HepG2 (cell line): Measurements from ENCODE around the gene NPHS1. TPM values are rescaled to one million over a fixed set of nuclear protein-coding genes. Genes with fewer than 3 reads are reported as not detected.
A peak's percentile ranks its signal among the peaks of the same experiment; 100 is the strongest.

ENCODE experiments used
- BHLHE40 ChIP-seq: IDR thresholded peaks from 2 replicates; pipeline ENCODE4 v1.6.1; 2011; ENCODE audit warnings: low read length, improper control_type of control experiment
- CBFB ChIP-seq: sonication (generic); formaldehyde crosslinking; IDR thresholded peaks from 2 replicates; pipeline ENCODE4 v1.4.0; 2020; ENCODE audit warnings: missing genetic modification reagents
- CREB3 ChIP-seq: sonication (generic); formaldehyde crosslinking; IDR thresholded peaks from 2 replicates; pipeline ENCODE4 v1.5.0; 2020; ENCODE audit warnings: missing genetic modification reagents
- ETV5 ChIP-seq: IDR thresholded peaks from 2 replicates; pipeline ENCODE4 v1.6.1; 2018; ENCODE audit warnings: missing biosample characterization, missing genetic modification reagents, inconsistent platforms, borderline replicate concordance
- FOSL2 ChIP-seq: sonication (generic); formaldehyde crosslinking; IDR thresholded peaks from 2 replicates; pipeline ENCODE4 v1.4.0; 2020; ENCODE audit warnings: missing genetic modification reagents
- GABPB1 ChIP-seq: IDR thresholded peaks from 2 replicates; pipeline ENCODE4 v1.6.1; 2016; ENCODE audit warnings: mild to moderate bottlenecking, missing genetic modification reagents, moderate library complexity, missing compliant biosample characterization
- JARID2 ChIP-seq: sonication (generic); formaldehyde crosslinking; IDR thresholded peaks from 2 replicates; pipeline ENCODE4 v1.8.1; 2023; ENCODE audit warnings: missing genetic modification reagents, inconsistent platforms; ENCODE audit not compliant: insufficient replicate concordance
- KDM5B ChIP-seq: sonication (generic); formaldehyde crosslinking; IDR thresholded peaks from 2 replicates; pipeline ENCODE4 v1.4.0; 2020; ENCODE audit warnings: missing genetic modification reagents, mild to moderate bottlenecking, borderline replicate concordance
- KLF13 ChIP-seq: sonication (generic); formaldehyde crosslinking; IDR thresholded peaks from 2 replicates; pipeline ENCODE4 v1.4.0; 2020; ENCODE audit warnings: mild to moderate bottlenecking, missing genetic modification reagents
- KMT2B ChIP-seq: IDR thresholded peaks from 2 replicates; pipeline ENCODE4 v1.6.1; 2016; ENCODE audit warnings: missing genetic modification reagents, missing compliant biosample characterization
- MATR3 ChIP-seq: sonication (generic); formaldehyde crosslinking; IDR thresholded peaks from 2 replicates; pipeline ENCODE4 v1.4.0; 2020; ENCODE audit warnings: missing genetic modification reagents
- MEF2D ChIP-seq: sonication (generic); formaldehyde crosslinking; IDR thresholded peaks from 2 replicates; pipeline ENCODE4 v1.5.1; 2020; ENCODE audit warnings: mild to moderate bottlenecking, missing genetic modification reagents
- MIXL1 ChIP-seq: IDR thresholded peaks from 2 replicates; pipeline ENCODE4 v1.6.1; 2016
- NFE2L1 ChIP-seq: sonication (generic); formaldehyde crosslinking; IDR thresholded peaks from 2 replicates; pipeline ENCODE4 v1.4.0; 2020; ENCODE audit warnings: missing genetic modification reagents, mild to moderate bottlenecking, borderline replicate concordance
- ONECUT2 ChIP-seq: sonication (generic); formaldehyde crosslinking; IDR thresholded peaks from 2 replicates; pipeline ENCODE4 v1.4.0; 2020; ENCODE audit warnings: missing genetic modification reagents
- PAWR ChIP-seq: sonication (generic); formaldehyde crosslinking; IDR thresholded peaks from 2 replicates; pipeline ENCODE4 v1.4.0; 2020; ENCODE audit warnings: missing genetic modification reagents, mild to moderate bottlenecking, borderline replicate concordance
- PHF21A ChIP-seq: sonication (generic); formaldehyde crosslinking; IDR thresholded peaks from 2 replicates; pipeline ENCODE4 v1.5.0; 2020; ENCODE audit warnings: mild to moderate bottlenecking, missing genetic modification reagents
- RBFOX2 ChIP-seq: fragments of 200-400 bp; formaldehyde crosslinking; IDR thresholded peaks from 2 replicates; pipeline ENCODE4 v1.6.1; 2017; ENCODE audit warnings: low read depth, mild to moderate bottlenecking, low read length
- SMYD3 ChIP-seq: sonication (generic); formaldehyde crosslinking; IDR thresholded peaks from 2 replicates; pipeline ENCODE4 v1.8.1; 2023; ENCODE audit warnings: mild to moderate bottlenecking, missing genetic modification reagents
- ZFP41 ChIP-seq: sonication (generic); formaldehyde crosslinking; IDR thresholded peaks from 2 replicates; pipeline ENCODE4 v1.4.0; 2020; ENCODE audit warnings: mild to moderate bottlenecking, missing genetic modification reagents, borderline replicate concordance
- ZMYM3 ChIP-seq: sonication (generic); formaldehyde crosslinking; IDR thresholded peaks from 2 replicates; pipeline ENCODE4 v1.5.1; 2020; ENCODE audit warnings: mild to moderate bottlenecking, missing genetic modification reagents
- ZNF34 ChIP-seq: sonication (generic); formaldehyde crosslinking; IDR thresholded peaks from 2 replicates; pipeline ENCODE4 v1.4.0; 2020; ENCODE audit warnings: mild to moderate bottlenecking, missing genetic modification reagents, borderline replicate concordance
- ZNF616 ChIP-seq: sonication (generic); formaldehyde crosslinking; IDR thresholded peaks from 2 replicates; pipeline ENCODE4 v1.5.0; 2020; ENCODE audit warnings: low read depth, mild to moderate bottlenecking, missing genetic modification reagents
- polyA plus RNA-seq, 8 experiments: library from polyadenylated mRNA; depleted of rRNA in 3 of 8; stranded (reverse) in 7 of 8; unstranded in 1 of 8; fragments of >200 nt; fragmentation: Illumina TruSeq in 4 of 8; extraction: Trizol in 4 of 8; gene quantifications; 2 replicates each; pipeline versions ENCODE4 v1.2.1 to v1.2.3, GENCODE V29; 2011 to 2016; ENCODE audit warnings: low read depth in 4 of 8, missing spikeins in 1 of 8, mixed read lengths in 1 of 8; ENCODE audit not compliant: insufficient read depth in 1 of 8
- total RNA-seq, 5 experiments: library from RNA; depleted of rRNA; stranded (reverse); fragments of >200 nt; fragmentation: Illumina TruSeq; extraction: Trizol; gene quantifications; 2 replicates each; pipeline ENCODE4 v1.2.3, GENCODE V29; 2016; ENCODE audit warnings: low read depth in 1 of 5

The NPHS1 gene
- total and polyA plus RNA-seq, 2 of the 13 experiments (the other 11 are each of a cell fraction or from before 2014, with no cell fraction given), result not detected

GRCh38 chr19:35899547-35900214 lies 47.4 kb upstream of the NPHS1 start (continued):
- 0 out of 2 replicates have a peak, but pooled peaks have one; percentile 14 for TF ChIP-seq ZMYM3 (CRISPR knock-in tag)
- TF ChIP-seq MIXL1 (CRISPR knock-in tag), result 0 out of 2 replicates have a peak, but pooled peaks have one; percentile 21
- TF ChIP-seq ZNF34 (CRISPR knock-in tag), result no peak
- TF ChIP-seq KDM5B (CRISPR knock-in tag), result 0 out of 2 replicates have a peak, but pooled peaks have one; percentile 34
- TF ChIP-seq JARID2, result no peak
- TF ChIP-seq ZNF616 (CRISPR knock-in tag), result 0 out of 2 replicates have a peak, but pooled peaks have one; percentile 14
- TF ChIP-seq RBFOX2, result peak; percentile 71
- 0 out of 2 replicates have a peak, but pooled peaks have one; percentile 18 for TF ChIP-seq FOSL2 (CRISPR knock-in tag)
- TF ChIP-seq ETV5 (CRISPR knock-in tag), result peak; percentile 32; the same call in 1 of the 2 replicates
- TF ChIP-seq PAWR (CRISPR knock-in tag), result no peak
- TF ChIP-seq GABPB1 (CRISPR knock-in tag), result peak; percentile 75
- TF ChIP-seq NFE2L1 (CRISPR knock-in tag), result no peak
- no peak for TF ChIP-seq SMYD3 (CRISPR knock-in tag)
- TF ChIP-seq ONECUT2 (CRISPR knock-in tag), result no peak
- no peak for TF ChIP-seq MATR3 (CRISPR knock-in tag)
- TF ChIP-seq ZFP41 (CRISPR knock-in tag), result no peak
- no peak for TF ChIP-seq CBFB (CRISPR knock-in tag)
- no peak for TF ChIP-seq CREB3 (CRISPR knock-in tag)
- TF ChIP-seq KMT2B, result 0 out of 2 replicates have a peak, but pooled peaks have one; percentile 5
- no peak for TF ChIP-seq MEF2D (CRISPR knock-in tag)
- no peak for TF ChIP-seq BHLHE40
- no peak for TF ChIP-seq KLF13 (CRISPR knock-in tag)
- 0 out of 2 replicates have a peak, but pooled peaks have one; percentile 26 for TF ChIP-seq PHF21A (CRISPR knock-in tag)
